HAP-1 (cell line): ENCODE data around the gene HOMER2.
"Not testable (repeated sequence)": the region's sequence is repeated elsewhere in the genome, so short reads cannot be mapped to it uniquely, and the experiment has no call there.

Experiments used
- DNase-seq, 2 experiments: peaks; one replicate each; pipeline ENCODE4 v3.0.0-alpha.2; 2016 to 2020; ENCODE audit warnings: low spot score in 2 of 2
- H3K27me3 ChIP-seq: fragments of 250-450 bp; sonication (Bioruptor Pico); 2 replicates; pipeline ENCODE4 v1.5.1; 2020; ENCODE audit warnings: low read depth, mild to moderate bottlenecking, moderate library complexity
- H3K36me3 ChIP-seq: fragments of 250-450 bp; sonication (Bioruptor Pico); replicated peaks from 2 replicates; pipeline ENCODE4 v1.5.1; 2020; ENCODE audit warnings: mild to moderate bottlenecking
- H3K4me1 ChIP-seq: fragments of 250-450 bp; sonication (Bioruptor Pico); 2 replicates; pipeline ENCODE4 v1.5.1; 2020; ENCODE audit warnings: mild to moderate bottlenecking
- H3K4me3 ChIP-seq: fragments of 250-450 bp; sonication (Bioruptor Pico); 2 replicates; pipeline ENCODE4 v1.5.1; 2020; ENCODE audit warnings: mild to moderate bottlenecking, moderate library complexity
- H3K9me3 ChIP-seq: fragments of 250-450 bp; sonication (Bioruptor Pico); 2 replicates; pipeline ENCODE4 v1.5.1; 2020; ENCODE audit warnings: mild to moderate bottlenecking, moderate library complexity
- in situ Hi-C: fragments of 300-500 bp; cut with MboI; formaldehyde crosslinking; loops from 3 replicates; pipeline ENCODE4 v1.14.3; 2020; ENCODE audit warnings: low sequenced_read_pairs, inconsistent platforms, mixed read lengths

HOMER2 gene

DNA sequence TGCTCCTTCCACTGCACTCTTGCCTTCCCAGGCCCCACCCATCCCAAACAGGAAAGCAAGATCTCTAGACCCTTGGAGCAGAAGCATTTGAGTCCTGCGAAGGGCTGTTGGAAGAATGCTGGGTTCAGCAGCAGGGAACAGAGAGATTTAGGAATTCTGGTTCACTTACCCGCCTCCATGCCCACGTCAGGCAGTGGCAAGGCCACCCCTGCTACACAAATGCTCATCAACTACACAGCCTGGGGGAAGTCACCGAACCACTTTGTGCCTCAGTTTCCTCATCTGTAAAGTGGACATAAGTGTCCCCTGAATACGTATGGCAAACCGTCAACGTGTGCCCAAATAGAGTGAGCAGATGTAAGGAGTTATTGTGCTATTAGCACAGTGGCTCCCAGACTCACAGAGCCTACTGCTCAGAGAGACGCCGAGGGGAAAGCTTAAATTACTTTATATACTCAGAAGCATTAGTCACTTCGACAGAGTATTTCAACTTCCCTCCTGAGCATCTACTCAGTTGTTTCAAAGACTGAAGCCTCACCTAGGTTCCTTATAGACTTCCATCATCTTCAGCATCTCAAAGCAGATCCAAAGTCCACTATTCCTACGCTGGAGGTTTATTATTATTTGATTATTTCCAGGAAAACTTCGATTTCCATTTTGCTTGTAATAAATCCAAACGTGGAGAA is 905 bp downstream of the HOMER2 start:
- in situ Hi-C loops = no loop called here
- H3K4me3 ChIP-seq = peak overlapping the region; percentile 55

GRCh38 chr15:82950746-82951370 is 1.7 kb downstream of the HOMER2 start:
- DNase-seq = no peak
- no peaks in the 10 kb centered on the region for H3K36me3 ChIP-seq
- H3K9me3 ChIP-seq = no peaks in the 10 kb centered on the region
- H3K4me1 ChIP-seq = peaks cover 19% of the 10 kb centered on the region
- in situ Hi-C loops = no loop called here
- peak overlapping the region; percentile 55 for H3K4me3 ChIP-seq
- no peaks in the 10 kb centered on the region for H3K27me3 ChIP-seq

More for the DNA sequence above, 905 bp downstream of the HOMER2 start:
- peak in 1 of 2 experiments; percentile 44 for DNase-seq
- H3K36me3 ChIP-seq = no peaks in the 10 kb centered on the region
- no peaks in the 10 kb centered on the region for H3K9me3 ChIP-seq
- no peaks in the 10 kb centered on the region for H3K27me3 ChIP-seq
- H3K4me1 ChIP-seq = peaks cover 19% of the 10 kb centered on the region

DNA sequence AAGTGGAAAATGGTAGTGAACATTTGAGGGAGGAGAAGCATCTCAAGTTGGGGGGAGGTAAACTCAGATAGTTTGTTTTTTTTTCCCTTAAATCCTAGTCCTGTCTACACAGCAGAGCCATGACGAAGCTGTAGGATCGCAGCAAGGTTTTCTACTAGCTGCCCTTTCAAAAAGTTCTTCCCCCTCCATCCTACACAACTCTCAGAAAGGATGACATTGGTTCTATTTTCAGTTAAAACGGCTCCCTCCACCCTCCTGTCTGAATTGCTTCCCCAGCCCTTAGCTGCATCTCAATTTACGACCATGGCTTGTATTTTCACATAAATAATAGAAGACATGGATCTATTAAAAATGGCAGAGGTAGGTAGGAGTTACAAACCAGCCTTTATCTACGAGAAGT is 2.2 kb downstream of the HOMER2 start:
- H3K4me3 ChIP-seq = no peak overlapping the region
- H3K4me1 ChIP-seq = peaks cover 22% of the 10 kb centered on the region
- no peaks in the 10 kb centered on the region for H3K9me3 ChIP-seq
- DNase-seq = no peak
- in situ Hi-C loops = no loop called here
- no peaks in the 10 kb centered on the region for H3K27me3 ChIP-seq
- no peaks in the 10 kb centered on the region for H3K36me3 ChIP-seq

DNA sequence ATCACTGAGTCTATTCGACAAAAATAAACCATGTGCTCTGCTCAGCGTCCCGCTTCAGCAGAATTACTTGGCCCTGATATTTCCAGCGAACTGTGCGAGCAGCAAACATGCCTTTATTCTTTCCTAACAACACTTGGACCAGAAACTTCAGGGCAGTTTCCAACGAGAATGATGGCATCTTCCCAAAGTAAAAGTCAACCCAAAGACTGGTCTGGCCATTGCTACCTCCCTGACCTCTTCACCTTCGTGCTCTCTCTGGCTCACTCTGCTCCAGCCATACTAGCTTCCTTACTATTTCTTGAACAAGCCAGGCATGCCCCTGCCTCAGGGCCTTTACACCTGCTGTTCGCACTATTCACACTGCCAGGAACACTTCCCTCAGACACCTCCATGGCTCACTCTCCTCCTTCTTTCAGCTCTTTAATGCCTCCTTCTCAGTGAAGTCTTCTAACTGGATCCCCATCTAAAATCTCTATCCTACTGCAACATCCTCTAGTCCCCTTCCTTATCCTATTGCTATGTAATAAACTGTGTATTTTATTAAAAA is 6.3 kb downstream of the HOMER2 start:
- no peaks in the 10 kb centered on the region for H3K36me3 ChIP-seq
- no peaks in the 10 kb centered on the region for H3K9me3 ChIP-seq
- peaks cover 25% of the 10 kb centered on the region for H3K4me1 ChIP-seq
- in situ Hi-C loops = no loop called here
- no peak overlapping the region for H3K4me3 ChIP-seq
- no peaks in the 10 kb centered on the region for H3K27me3 ChIP-seq
- no peak for DNase-seq

DNA sequence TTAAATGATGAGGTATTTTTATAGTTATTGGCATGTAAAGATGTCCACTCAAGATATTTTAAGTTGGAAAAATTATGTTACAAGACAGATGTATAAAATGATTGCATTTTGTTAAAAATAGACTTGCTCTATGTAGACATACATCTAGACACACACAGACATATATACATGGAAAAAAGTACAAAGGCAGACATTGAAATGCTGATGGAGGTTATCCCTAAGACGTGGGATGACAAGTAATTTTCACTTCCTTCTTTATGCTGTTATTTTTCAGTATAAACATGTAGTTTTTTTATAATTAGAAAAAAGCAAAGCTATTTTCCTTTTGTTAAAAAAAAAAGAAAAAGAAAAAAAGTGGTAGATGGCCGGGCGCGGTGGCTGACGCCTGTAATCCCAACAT is 7.2 kb downstream of the HOMER2 start:
- H3K36me3 ChIP-seq = no peaks in the 10 kb centered on the region
- H3K4me1 ChIP-seq = peaks cover 17% of the 10 kb centered on the region
- no peak overlapping the region for H3K4me3 ChIP-seq
- DNase-seq = peak in 1 of 2 experiments; percentile 35
- no peaks in the 10 kb centered on the region for H3K9me3 ChIP-seq
- H3K27me3 ChIP-seq = no peaks in the 10 kb centered on the region
- in situ Hi-C loops = no loop called here

DNA sequence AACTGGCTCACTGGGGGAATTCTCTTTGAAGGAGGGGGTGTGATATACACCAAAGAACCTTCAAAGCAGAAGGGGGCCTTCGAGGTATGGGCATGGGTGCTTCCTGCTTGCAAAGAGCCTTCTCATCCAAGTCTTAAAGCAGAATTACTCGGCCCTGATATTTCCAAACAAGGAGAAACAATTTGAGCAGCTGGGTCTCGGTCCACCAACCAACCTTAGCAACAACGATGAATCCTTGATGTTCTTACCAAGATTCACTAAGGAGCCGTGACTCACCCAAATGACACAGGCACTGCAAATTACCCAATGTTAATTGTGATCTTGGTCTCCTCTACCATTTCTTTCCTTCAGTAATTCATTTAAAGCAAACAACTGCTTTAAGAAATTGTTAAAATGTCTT is 7.7 kb downstream of the HOMER2 start:
- Histone ChIP-seq H3K9me3 (no peaks in the 10 kb centered on the region), H3K4me3 (no peak overlapping the region), H3K27me3 (no peaks in the 10 kb centered on the region), H3K36me3 (no peaks in the 10 kb centered on the region), H3K4me1 (peaks cover 17% of the 10 kb centered on the region)
- in situ Hi-C loops = no loop called here
- no peak for DNase-seq

- Histone ChIP-seq H3K9me3 (no peaks in the 10 kb centered on the region), H3K36me3 (no peaks in the 10 kb centered on the region), H3K4me1 (peaks cover 17% of the 10 kb centered on the region), H3K27me3 (no peaks in the 10 kb centered on the region), H3K4me3 (no peak overlapping the region)
- no peak for DNase-seq
- in situ Hi-C loops = no loop called here
These were observed 8.5 kb downstream of the HOMER2 start for GRCh38 chr15:82944056-82944455.

- H3K4me3 ChIP-seq = no peak overlapping the region
- DNase-seq = no peak
- H3K36me3 ChIP-seq = no peaks in the 10 kb centered on the region
- in situ Hi-C loops = no loop called here
- H3K27me3 ChIP-seq = no peaks in the 10 kb centered on the region
- peaks cover 17% of the 10 kb centered on the region for H3K4me1 ChIP-seq
- no peaks in the 10 kb centered on the region for H3K9me3 ChIP-seq
These were observed 9.3 kb downstream of the HOMER2 start for GRCh38 chr15:82943176-82943575.

DNA sequence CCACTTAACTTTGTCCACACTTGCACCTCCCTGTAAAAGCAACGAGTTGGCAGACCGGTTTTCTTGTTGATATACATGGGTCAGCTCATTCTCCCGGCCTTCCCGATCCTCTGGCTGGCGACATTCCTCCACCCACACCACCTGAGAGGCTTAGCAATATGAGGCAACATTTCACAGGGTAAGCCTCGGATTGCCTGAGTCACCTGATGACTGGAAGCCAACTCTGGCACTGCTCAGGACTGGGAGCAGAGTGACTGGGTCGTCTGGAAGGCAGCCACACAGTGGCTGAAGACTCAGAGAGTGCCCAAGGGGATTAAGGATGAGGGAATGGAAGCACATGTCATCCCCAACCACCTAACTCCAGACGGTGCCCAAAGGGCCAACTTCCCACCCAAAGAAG is 9.8 kb downstream of the HOMER2 start:
- Histone ChIP-seq H3K27me3 (no peaks in the 10 kb centered on the region), H3K9me3 (no peaks in the 10 kb centered on the region), H3K4me1 (peaks cover 17% of the 10 kb centered on the region), H3K4me3 (no peak overlapping the region), H3K36me3 (no peaks in the 10 kb centered on the region)
- in situ Hi-C loops = no loop called here
- DNase-seq = no peak

- in situ Hi-C loops, H3K4me3 ChIP-seq, DNase-seq, H3K36me3 ChIP-seq, H3K4me1 ChIP-seq, H3K9me3 ChIP-seq, H3K27me3 ChIP-seq: not testable (repeated sequence)
These were observed 12.8 kb downstream of the HOMER2 start for GRCh38 chr15:82939678-82940077.

GRCh38 chr15:82937712-82938058 is 14.8 kb downstream of the HOMER2 start:
- Histone ChIP-seq H3K4me1 (no peaks in the 10 kb centered on the region), H3K4me3 (no peak overlapping the region), H3K36me3 (no peaks in the 10 kb centered on the region), H3K9me3 (no peaks in the 10 kb centered on the region), H3K27me3 (no peaks in the 10 kb centered on the region)
- in situ Hi-C loops = no loop called here
- no peak for DNase-seq

DNA sequence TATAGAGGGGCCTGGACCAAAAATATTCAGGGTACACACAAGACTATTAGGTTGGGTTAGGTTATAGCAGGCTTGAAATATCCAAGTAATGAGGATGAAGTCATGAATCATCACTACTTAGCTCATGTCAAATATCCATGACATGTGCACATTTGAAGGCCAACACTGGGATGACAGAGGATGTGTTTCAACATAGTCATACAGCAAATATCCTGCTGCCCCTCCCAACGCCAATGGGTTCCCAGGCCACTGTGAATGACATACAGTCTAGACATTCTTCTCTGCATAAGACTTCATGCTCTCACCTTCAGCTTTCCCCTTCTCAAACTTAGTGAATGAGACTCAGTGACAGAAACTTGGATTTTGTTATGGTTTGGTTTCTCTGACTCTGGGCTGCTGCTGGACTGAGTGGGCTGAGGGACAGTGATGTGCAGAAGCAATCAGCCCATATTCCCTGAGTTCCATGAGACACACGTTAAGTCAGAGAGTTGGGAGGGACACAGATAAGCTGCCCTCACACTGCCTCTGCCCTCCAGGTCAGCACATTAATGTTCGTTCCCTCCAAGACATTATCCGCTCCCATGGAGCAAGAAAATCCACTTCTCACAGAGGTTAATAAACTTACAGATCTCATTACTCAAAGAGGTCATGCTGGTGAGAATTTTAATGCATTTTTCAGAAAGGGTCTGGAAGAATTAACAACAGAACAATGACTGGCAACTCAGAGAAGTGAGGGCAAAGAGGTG is 15.4 kb downstream of the HOMER2 start:
- Histone ChIP-seq H3K4me3 (no peak overlapping the region), H3K9me3 (no peaks in the 10 kb centered on the region), H3K27me3 (no peaks in the 10 kb centered on the region), H3K36me3 (no peaks in the 10 kb centered on the region), H3K4me1 (no peaks in the 10 kb centered on the region)
- in situ Hi-C loops = no loop called here
- DNase-seq = no peak

- no peaks in the 10 kb centered on the region for H3K9me3 ChIP-seq
- in situ Hi-C loops = no loop called here
- H3K4me3 ChIP-seq = no peak overlapping the region
- no peaks in the 10 kb centered on the region for H3K4me1 ChIP-seq
- no peaks in the 10 kb centered on the region for H3K27me3 ChIP-seq
- H3K36me3 ChIP-seq = no peaks in the 10 kb centered on the region
- DNase-seq = no peak
These were observed 17.1 kb downstream of the HOMER2 start for GRCh38 chr15:82935382-82935781.
